M059J (cell line): Measurements from ENCODE around the gene CTNNA3. TPM values are rescaled to one million over a fixed set of nuclear protein-coding genes. Genes with fewer than 3 reads are reported as not detected.

Source experiments
- DNase-seq: peaks from one replicate; pipeline ENCODE4 v3.0.0-alpha.2; 2012; ENCODE audit warnings: low read depth
- total RNA-seq: library from RNA; depleted of rRNA; stranded (reverse); fragments of >200 nt; shearing (Covaris generic); gene quantifications from 2 replicates; pipeline ENCODE4 v1.2.3, GENCODE V29; 2014

CTNNA3 gene
- total RNA-seq, 1 experiment from 2014 or later: 0.02 TPM

GRCh38 chr10:66760941-66761340 is 935.1 kb downstream of the CTNNA3 start:
- no peak for DNase-seq

- no peak for DNase-seq
Observed at GRCh38 chr10:66755474-66755873, 940.5 kb downstream of the CTNNA3 start.

- peak; percentile 52 for DNase-seq
Observed at GRCh38 chr10:66752714-66753113, 943.3 kb downstream of the CTNNA3 start.

- no peak for DNase-seq
Observed at GRCh38 chr10:66748217-66748616, 947.8 kb downstream of the CTNNA3 start.

GRCh38 chr10:66747451-66747850 is 948.5 kb downstream of the CTNNA3 start:
- DNase-seq: peak; percentile 91

- no peak for DNase-seq
Observed at GRCh38 chr10:66746711-66747110, 949.3 kb downstream of the CTNNA3 start.

- no peak for DNase-seq
Observed at GRCh38 chr10:66746246-66746645, 949.7 kb downstream of the CTNNA3 start.

- DNase-seq: no peak
Observed at GRCh38 chr10:66744915-66745314, 951.1 kb downstream of the CTNNA3 start.

- no peak for DNase-seq
Observed at GRCh38 chr10:66737241-66737640, 958.8 kb downstream of the CTNNA3 start.

- no peak for DNase-seq
Observed at GRCh38 chr10:66723608-66724400, 972.2 kb downstream of the CTNNA3 start.

GRCh38 chr10:66719483-66719882 is 976.5 kb downstream of the CTNNA3 start:
- DNase-seq: no peak

- no peak for DNase-seq
Observed at GRCh38 chr10:66717231-66717981, 978.6 kb downstream of the CTNNA3 start.

- DNase-seq: no peak
Observed at GRCh38 chr10:66714741-66715140, 981.3 kb downstream of the CTNNA3 start.

GRCh38 chr10:66713387-66713786 is 982.6 kb downstream of the CTNNA3 start:
- no peak for DNase-seq

- DNase-seq: no peak
Observed at GRCh38 chr10:66698069-66698468, 997.9 kb downstream of the CTNNA3 start.

- no peak for DNase-seq
Observed at GRCh38 chr10:66695046-66695445, 1000.9 kb downstream of the CTNNA3 start.

- DNase-seq: no peak
Observed at GRCh38 chr10:66684581-66684980, 1011.4 kb downstream of the CTNNA3 start.

- DNase-seq: peak; percentile 3
Observed at GRCh38 chr10:66680886-66681285, 1015.1 kb downstream of the CTNNA3 start.

- no peak for DNase-seq
Observed at GRCh38 chr10:66678521-66678920, 1017.5 kb downstream of the CTNNA3 start.

GRCh38 chr10:66673071-66673470 is 1022.9 kb downstream of the CTNNA3 start:
- DNase-seq: no peak

GRCh38 chr10:66671562-66671961 is 1024.4 kb downstream of the CTNNA3 start:
- peak; percentile 11 for DNase-seq

- no peak for DNase-seq
Observed at GRCh38 chr10:66671064-66671463, 1024.9 kb downstream of the CTNNA3 start.

- DNase-seq: no peak
Observed at GRCh38 chr10:66656499-66656898, 1039.5 kb downstream of the CTNNA3 start.
